HG02571 (cell line): ENCODE measurements around the gene GUCD1.

Experiments
- ATAC-seq: cut with Tn5 transposase; IDR thresholded peaks from one replicate; pipeline ENCODE4 v1.9.1; 2021; ENCODE audit warnings: mild to moderate bottlenecking, moderate library complexity; ENCODE audit not compliant: unreplicated experiment

The GUCD1 gene

DNA sequence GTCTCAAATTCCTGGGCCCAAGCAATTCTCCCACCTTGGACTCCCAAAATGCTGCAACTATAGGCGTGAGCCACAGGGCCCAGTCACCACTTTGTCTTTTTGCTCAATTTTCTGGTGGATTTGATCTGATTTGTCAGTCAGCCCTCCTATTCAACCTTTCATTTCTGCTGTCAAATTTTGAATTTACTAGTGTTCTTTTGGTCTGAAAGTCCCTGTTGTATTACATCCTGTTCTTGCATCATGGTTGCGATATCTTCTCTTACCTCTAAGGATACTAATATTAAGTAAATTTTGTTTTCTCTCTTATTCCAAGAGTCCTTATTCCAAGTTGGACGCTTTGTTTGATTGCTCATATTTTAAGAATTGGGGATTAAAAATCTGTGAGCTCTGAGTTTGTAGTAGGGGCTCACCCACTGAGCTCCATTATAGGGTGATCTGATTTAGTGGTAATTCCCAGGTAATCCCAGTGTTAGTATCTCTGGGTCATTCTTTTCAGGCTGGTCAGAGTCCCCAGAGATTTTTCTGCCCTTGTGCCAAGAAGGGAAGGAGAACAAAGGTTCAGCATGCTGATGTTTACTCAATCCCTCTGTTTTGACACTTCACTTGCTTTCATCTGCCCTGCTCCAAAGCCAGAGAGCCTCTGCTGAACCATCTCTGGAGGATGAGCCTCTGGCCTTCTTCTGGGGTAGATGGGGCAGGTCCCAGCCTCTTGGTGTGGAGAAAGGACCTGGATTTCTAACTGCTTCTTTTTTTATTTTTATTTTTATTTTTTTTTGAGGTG, 49.8 kb downstream of the GUCD1 start:
- no peak for ATAC-seq

DNA sequence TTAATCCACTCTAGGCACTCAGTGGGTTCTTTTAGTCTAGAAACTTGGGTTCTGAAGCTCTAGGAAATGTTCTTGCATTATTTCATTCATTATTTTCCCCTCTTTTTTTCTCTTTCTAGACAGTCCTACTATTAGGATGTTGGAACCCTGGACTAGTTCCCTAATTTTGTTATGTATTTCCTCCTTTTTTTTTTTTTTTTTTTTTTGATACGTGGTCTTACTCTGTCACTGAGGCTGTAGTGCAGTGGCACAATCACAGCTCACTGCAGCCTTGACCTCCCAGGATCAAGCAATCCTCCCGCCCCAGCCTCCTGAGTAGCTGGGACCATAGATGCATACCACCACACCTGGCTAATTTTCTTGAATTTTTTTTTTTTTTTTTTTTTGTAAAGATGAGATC, 50.4 kb downstream of the GUCD1 start:
- no peak for ATAC-seq

DNA sequence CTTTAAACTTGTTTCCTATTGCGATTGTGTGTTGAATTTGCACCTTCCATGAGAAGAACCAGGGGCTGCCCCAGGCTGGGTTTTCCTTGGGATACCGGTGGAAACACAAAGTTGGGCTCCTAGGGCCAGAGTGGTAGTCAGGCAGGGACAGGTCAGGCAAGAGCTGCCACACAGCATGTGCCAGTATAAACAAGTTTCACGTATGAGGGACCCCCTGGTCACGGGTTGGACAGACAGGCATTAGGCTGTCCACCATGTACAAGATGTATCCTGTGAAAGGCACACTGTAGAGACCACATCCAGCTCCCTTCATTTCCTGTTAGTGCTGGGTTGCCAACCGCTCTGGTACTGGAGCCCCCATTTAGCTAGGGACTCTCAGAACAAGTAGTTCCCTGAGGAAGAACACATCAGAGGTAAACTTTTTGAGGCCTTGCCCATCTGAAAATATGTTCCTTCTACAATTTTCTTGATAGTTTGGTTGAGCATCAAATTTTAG, 51.0 kb downstream of the GUCD1 start:
- no peak for ATAC-seq

DNA sequence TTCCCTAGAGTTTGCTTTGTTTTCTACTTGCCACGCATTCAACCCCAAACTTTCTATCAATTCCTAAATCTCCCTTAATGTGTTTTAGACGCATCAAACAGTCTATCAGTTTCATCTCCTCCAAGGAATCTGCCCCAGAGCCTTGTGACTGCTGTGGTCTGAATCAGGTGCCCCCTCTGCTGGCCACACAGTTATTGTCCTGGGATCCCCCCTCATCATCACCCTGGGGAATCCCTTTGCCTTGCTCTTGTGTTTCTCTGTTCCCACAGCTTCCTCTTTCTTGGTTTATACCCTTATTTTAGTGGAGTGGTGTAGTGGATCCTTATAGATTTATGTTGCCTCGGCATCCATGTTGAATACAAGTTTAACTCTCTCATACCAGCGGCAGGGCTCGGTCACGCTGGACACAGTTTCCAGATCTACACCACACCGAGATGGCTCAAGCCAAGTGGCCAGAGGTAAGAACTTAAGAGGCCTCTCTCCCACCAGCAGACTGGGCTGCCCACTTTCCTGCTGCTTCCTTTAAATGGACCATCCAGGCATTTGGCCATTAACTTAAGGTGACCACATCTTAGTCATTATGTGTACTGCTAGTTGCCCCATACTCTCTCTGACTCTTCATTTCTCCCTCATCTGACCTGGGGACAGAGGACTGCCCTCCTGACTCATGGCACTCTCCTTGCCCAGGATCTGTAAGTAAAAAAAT, 51.6 kb downstream of the GUCD1 start:
- ATAC-seq, result no peak

DNA sequence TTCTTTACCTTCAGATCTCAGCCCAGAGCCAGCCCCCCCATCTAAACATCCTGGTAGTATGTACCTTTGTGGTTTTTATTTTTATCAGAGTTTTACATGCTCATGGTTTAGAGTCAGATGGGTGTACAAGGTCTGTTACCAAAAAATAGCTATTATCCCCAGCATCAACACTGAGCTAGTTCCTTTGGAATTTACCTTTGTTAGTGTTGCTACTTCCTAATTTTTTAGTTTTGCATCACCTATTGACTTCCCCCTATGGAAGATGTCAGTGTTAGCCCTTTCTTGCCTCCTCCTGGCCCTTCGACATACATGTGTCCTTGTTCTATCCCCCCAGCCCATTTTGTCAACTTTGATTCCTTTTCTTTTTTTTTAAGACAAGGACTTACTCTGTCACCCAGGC, 52.4 kb downstream of the GUCD1 start:
- no peak for ATAC-seq

DNA sequence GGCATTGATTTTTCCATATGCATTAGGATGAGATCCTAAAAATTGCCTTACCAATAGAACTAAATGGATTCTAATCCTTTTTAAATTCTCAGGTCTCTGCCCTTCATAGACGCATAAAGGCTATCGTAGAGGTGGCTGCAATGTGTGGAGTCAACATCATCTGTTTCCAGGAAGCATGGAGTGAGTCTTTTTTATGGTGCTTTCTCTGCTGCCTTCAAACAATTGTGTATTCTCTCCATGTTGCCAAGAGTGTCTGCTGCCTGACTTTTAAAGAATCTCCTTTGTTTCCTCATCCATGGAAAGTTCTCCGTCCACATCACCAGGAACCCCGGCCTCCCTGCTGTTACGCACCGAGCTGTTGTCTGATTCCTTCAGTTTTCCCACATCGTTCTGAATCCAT, 52.9 kb downstream of the GUCD1 start:
- ATAC-seq, result no peak

DNA sequence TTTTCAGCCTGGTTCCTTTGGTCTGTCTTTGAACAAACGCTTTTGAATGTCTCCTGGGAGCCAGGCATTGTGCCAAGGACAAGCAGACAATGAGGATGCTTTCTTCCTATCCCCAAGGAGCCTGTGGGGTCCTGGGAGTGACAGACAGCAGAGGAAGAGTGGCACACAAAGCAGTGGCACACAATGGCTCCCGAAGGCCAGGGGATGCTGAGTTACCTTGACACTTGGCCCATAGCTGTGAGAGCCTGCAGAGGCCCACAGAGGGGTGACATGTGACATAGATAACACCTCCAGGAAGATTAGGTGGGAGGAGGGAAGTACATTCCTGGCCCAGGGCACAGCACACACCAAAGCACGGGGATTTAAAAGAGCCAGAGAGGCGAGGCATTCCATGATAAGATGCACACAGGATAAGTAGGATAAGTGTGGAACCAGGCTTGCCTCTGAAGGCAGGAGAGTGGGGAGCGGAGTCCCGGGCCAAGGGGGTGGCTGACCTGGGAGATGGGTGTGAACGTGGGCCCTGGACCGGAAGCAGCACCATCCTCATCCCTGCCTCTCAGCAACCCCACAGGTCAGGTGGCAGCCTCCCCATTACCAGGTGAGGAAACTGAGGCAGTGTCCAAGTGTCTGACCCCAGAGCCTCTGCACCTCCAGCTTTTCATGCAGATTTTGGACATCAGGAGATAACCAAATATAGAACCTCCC, 53.5 kb downstream of the GUCD1 start:
- no peak for ATAC-seq

DNA sequence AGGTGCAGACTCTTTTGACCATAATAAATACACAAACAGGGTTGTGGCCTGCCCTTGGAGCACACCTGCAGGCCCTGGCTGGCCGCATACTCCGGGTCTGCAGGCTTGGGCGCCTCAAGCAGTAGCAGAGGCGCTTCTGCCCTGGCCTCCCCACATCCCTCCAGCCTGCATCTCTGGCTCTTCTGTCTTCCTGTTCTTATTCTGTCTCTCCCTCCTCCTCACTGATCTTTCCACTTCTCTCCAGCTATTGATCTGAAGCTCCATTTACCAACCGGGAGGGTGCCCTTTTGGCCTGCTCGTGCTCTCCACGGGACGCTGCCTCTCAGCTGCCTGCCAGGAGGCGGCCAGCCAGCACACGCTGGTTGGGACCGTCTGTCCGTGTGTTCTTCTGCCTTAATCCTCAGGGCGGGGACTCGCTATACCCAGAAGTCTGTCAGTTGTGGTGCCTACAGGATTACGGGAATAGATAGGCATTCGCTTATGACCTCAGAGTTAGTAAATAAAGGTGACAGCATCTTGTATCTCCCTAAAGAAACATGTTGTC, 54.6 kb downstream of the GUCD1 start:
- ATAC-seq, result no peak

DNA sequence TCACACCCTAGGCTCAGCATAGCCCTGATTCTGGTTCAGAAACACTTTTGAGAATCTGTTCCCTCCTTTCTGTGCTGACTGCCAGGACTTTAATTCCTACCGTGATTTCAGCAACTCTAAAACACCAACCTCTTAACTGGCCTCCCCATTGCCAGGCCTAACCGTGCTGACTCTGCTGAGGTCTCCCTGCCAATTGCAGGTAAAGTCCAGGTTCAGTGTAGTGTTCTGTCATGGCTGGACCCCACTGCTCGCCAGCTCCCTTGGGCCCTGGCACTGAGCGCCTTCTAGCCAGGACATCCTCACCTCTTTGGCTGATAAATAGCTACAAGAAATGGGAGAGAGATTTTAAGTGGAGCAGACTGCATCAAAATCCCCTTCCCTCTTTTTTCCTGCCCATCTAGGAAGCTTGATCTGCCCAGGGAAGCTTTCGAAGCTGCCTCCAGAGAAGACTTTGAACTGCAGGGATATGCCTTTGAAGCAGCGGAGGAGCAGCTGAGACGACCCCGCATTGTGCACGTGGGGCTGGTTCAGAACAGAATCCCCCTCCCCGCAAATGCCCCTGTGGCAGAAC, 55.1 kb downstream of the GUCD1 start:
- no peak for ATAC-seq

DNA sequence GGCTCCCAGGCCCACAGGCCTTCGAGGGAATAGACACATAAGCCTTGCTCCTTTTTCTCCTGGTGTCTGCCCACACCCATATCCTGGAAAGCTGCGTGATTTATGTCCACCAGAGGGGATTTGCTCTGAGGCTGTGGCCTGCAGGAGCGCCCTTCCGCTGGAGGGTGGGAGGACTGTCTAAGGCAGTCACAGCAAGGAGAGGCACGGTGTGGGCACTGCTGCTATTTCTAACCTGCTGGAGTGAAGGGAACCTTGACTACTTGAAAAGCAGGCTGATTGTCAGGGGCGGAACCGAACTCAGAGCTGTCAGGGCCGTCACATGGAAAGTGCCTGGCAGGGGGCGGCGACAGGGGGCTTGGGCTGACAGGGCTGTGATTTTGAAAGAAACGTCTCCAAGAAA, 56.1 kb downstream of the GUCD1 start:
- no peak for ATAC-seq

DNA sequence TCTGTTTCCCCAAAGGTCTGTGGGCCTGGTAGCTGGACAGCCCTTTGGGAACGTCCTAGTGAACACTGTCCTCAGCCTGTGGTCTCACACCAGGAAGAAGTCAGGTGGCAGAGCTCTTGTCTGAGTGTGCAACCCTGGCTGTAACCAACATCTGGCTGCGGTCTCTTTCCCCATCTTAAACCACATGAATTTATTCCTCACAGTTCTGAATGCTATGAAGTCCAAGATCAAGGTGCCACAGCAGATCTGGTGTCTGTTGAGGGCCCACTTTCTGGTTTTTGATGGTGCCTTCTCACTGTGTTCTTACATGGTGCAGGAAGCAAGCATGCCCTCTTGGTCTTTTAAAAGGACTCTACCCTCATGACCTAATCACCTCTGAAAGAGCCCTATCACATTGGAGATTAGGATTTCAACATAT, 57.1 kb downstream of the GUCD1 start:
- no peak for ATAC-seq

DNA sequence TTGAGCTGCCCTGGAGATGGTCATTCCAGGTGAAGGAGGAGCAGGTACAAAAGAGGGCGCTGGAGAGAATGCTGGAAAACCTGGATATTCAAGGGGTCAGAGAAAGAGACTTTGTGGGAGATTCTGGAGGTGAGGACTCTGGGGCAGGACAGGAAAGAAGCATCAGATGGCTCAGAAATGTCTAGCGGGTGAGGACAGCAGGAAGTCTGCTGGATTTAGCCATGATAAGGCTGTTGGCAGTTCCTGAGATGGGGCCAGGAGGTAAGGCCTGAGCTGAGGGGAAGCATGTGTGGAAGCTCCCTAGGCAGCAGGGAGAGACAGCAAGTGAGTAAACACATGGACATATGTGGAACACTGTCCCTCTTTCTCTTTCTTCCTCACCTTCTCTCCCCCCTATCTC, 58.3 kb downstream of the GUCD1 start:
- ATAC-seq, result no peak

DNA sequence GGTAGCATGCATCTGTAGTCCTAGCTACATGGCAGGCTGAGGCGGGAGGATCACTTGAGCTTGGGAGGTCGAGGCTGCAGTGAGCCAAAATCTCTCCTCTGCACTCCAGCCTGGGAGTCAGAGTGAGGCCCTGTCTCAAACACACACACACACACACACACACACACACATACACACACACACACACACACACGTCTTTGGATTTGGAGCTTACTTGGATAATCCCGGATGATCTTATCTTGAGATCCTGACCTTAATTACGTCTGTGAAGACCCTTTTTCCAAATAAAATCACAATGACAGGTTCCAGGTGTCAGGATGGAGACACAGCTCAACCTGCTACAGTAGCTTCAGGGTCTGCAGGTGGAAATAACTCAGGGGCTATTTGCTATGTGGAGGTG, 58.7 kb downstream of the GUCD1 start:
- no peak for ATAC-seq

DNA sequence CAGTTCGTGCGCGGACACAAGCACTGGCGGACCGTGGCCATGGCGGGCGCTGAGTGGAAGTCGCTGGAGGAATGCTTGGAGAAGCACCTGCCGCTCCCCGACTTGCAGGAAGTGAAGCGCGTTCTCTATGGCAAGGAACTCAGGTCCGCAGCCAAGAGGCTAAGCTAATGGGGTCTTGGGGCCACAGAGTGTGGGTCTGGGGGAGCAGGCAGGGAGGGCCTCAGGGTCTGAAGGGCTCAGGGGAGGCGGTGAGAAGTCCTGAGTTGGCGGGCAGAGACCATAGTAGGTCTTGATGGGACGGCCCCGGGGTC, 59.6 kb downstream of the GUCD1 start:
- no peak for ATAC-seq

DNA sequence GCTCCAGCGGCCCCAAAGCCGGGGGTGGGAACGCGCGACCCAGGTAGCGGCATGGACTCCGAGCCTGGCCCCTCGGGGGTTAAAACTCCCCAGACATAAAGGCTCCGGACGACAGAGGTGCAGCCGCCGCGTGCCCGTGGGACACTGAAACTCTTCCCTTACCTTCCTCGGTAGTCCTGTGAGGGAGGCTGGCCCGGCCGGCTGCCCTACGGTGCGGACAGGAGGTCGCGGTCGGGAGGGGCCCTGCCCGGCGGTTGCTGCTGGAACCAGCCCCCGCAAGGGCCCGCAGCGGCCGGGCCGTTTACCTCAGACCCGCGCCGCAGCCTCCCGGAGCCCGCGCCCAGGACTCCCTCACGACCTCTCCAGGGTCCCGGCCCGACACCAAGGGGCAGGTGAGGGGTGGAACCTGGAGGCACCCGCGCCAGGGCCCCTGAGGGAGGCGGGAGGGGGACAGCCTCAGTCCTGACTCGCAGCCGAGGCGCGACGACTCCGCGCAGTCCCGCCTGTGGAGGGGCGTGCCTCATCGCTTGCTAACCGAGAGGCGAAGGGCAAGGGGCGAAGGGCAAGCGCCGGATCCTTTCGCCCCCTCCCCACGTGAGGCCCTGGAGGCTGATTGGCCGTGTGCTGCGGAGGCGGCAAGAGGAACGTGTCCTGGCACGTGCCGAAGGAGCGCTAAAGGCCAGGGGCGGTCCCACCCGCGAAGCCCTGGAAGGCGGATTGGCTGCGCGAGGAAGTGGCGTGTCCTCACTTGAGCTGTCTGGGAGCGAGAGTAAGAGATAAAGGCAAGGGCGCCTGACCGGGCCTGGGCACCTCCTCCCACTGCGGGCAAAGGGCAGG, 60.2 kb downstream of the GUCD1 start, which contains the start of gene UPB1:
Gene UPB1 (plus strand): TSS at position 805 of the 837 bp plus-strand sequence. CDS start 72 bp downstream, outside the sequence.
- no peak for ATAC-seq

DNA sequence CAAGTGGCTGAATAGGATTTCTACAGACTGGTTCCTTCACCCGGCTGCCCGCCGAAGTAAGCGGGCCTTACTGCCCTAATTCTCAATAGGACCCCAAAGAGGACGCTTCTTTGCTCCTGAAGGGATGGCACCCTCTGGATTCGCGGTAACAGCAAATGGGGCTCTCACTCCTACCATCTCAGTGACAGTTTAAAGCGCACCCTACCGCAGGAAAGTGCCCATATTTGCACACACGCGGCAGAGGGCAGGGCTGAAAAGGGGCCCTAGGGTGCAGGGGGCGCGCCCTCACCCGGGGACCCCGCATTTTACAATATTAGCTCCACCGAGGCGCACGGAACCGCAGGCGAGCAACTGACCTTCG, 60.8 kb downstream of the GUCD1 start:
- ATAC-seq, result no peak

DNA sequence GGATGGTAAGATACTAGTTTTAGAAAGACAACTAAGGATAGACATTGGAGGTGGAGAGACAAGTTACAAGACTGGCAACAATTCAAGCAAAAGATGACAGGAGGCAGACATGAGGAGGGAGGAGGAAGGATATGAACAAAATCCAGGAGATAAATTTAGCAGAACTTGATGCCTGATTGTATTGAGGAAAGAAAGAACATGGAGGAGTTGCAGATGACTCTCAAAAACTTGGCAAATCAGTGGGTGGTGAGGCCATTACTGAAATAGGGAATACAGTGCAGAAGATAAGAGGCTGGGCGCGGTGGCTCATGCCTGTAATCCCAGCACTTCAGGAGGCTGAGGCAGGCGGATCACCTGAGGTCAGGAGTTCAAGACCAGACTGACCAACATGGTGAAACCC, 62.5 kb downstream of the GUCD1 start:
- no peak for ATAC-seq
